WTC11 (cell line): Measurements from ENCODE around the gene LIPH. TPM values are rescaled to one million over a fixed set of nuclear protein-coding genes. Genes with fewer than 3 reads are reported as not detected.
"Not testable (repeated sequence)": the region's sequence is repeated elsewhere in the genome, so short reads cannot be mapped to it uniquely, and the experiment has no call there.

Experiments
- ATAC-seq: fragments of 200-7000 bp; cut with Tn5 transposase; 2 replicates; pipeline ENCODE4 v1.10.0; 2021; ENCODE audit warnings: mild to moderate bottlenecking, moderate library complexity
- CTCF ChIA-PET: fragments of 300-600 bp; sonication (Branson Sonifier 250); formaldehyde crosslinking; loops from one replicate; lab custom pipeline; 2021; ENCODE audit warnings: antibody characterized with exemption; lab: Charles Lee
- POLR2A ChIA-PET: fragments of 350-600 bp; sonication (Branson Sonifier 250); formaldehyde crosslinking; loops from one replicate; lab custom pipeline; 2021; ENCODE audit warnings: antibody characterized with exemption; lab: Charles Lee
- DNase-seq: peaks from one replicate; pipeline ENCODE4 v3.0.0; 2021; ENCODE audit warnings: low spot score
- H3K27ac Mint-ChIP-seq: 2 replicates; pipeline ENCODE4 v1.8.0; 2021; ENCODE audit warnings: mixed read lengths
- H3K27me3 Mint-ChIP-seq: 2 replicates; pipeline ENCODE4 v1.8.0; 2021; ENCODE audit warnings: low read depth, mild to moderate bottlenecking, moderate library complexity, mixed read lengths
- H3K36me3 Mint-ChIP-seq: 2 replicates; pipeline ENCODE4 v1.8.0; 2021; ENCODE audit warnings: mixed read lengths
- H3K4me1 Mint-ChIP-seq: 2 replicates; pipeline ENCODE4 v1.8.0; 2022; ENCODE audit warnings: mixed read lengths
- H3K4me3 Mint-ChIP-seq: 2 replicates; pipeline ENCODE4 v1.8.0; 2021; ENCODE audit warnings: mild to moderate bottlenecking, moderate library complexity, mixed read lengths
- H3K9me3 Mint-ChIP-seq: 2 replicates; pipeline ENCODE4 v1.8.0; 2021; ENCODE audit warnings: mixed read lengths
- ATF1 ChIP-seq: sonication (generic); formaldehyde crosslinking; IDR thresholded peaks from 2 replicates; pipeline ENCODE4 v1.8.1; 2023; ENCODE audit warnings: mild to moderate bottlenecking, moderate library complexity, missing genetic modification reagents
- CREB1 ChIP-seq: sonication (generic); formaldehyde crosslinking; IDR thresholded peaks from 2 replicates; pipeline ENCODE4 v1.8.0; 2023; ENCODE audit warnings: mild to moderate bottlenecking, missing genetic modification reagents
- ESRRA ChIP-seq: sonication (generic); formaldehyde crosslinking; IDR thresholded peaks from 2 replicates; pipeline ENCODE4 v1.8.1; 2022; ENCODE audit warnings: mild to moderate bottlenecking, missing genetic modification reagents, borderline replicate concordance
- GRHL2 ChIP-seq: fragments of 250-450 bp; sonication (Bioruptor Pico); IDR thresholded peaks from 2 replicates; pipeline ENCODE4 v1.8.0; 2022; ENCODE audit warnings: mild to moderate bottlenecking, moderate library complexity; ENCODE audit not compliant: insufficient replicate concordance, severe bottlenecking
- HMGA2 ChIP-seq: fragments of 250-450 bp; sonication (Bioruptor Pico); IDR thresholded peaks from 2 replicates; pipeline ENCODE4 v1.4.0; 2021; ENCODE audit warnings: mild to moderate bottlenecking, moderate library complexity
- IRF2 ChIP-seq: sonication (generic); formaldehyde crosslinking; IDR thresholded peaks from 2 replicates; pipeline ENCODE4 v1.8.0; 2022; ENCODE audit warnings: low read depth, missing genetic modification reagents, borderline replicate concordance
- NFATC4 ChIP-seq: fragments of 250-450 bp; sonication (Bioruptor Pico); IDR thresholded peaks from 2 replicates; pipeline ENCODE4 v1.9.0; 2021; ENCODE audit warnings: mild to moderate bottlenecking
- OVOL2 ChIP-seq: fragments of 250-450 bp; sonication (Bioruptor Pico); IDR thresholded peaks from 2 replicates; pipeline ENCODE4 v1.9.0; 2021; ENCODE audit warnings: mild to moderate bottlenecking, borderline replicate concordance
- RELA ChIP-seq: sonication (generic); formaldehyde crosslinking; IDR thresholded peaks from 2 replicates; pipeline ENCODE4 v1.8.1; 2022; ENCODE audit warnings: missing genetic modification reagents, mild to moderate bottlenecking, borderline replicate concordance
- SP1 ChIP-seq: sonication (generic); formaldehyde crosslinking; conservative IDR thresholded peaks from 2 replicates; pipeline ENCODE4 v1.8.1; 2022; ENCODE audit warnings: missing genetic modification reagents
- TCF7 ChIP-seq: sonication (generic); formaldehyde crosslinking; IDR thresholded peaks from 2 replicates; pipeline ENCODE4 v1.8.0; 2022; ENCODE audit warnings: mild to moderate bottlenecking, low read depth, missing genetic modification reagents, moderate library complexity
- TEAD4 ChIP-seq: sonication (generic); formaldehyde crosslinking; IDR thresholded peaks from 2 replicates; pipeline ENCODE4 v1.8.0; 2022; ENCODE audit warnings: mild to moderate bottlenecking, missing genetic modification reagents
- ZNF396 ChIP-seq: fragments of 250-450 bp; sonication (Bioruptor Pico); IDR thresholded peaks from 2 replicates; pipeline ENCODE4 v1.8.0; 2021; ENCODE audit warnings: mild to moderate bottlenecking, moderate library complexity, borderline replicate concordance
- ZNF416 ChIP-seq: fragments of 250-450 bp; sonication (Bioruptor Pico); IDR thresholded peaks from 2 replicates; pipeline ENCODE4 v1.9.0; 2021; ENCODE audit warnings: mild to moderate bottlenecking, inconsistent platforms
- ZNF671 ChIP-seq: fragments of 250-450 bp; sonication (Bioruptor Pico); IDR thresholded peaks from 2 replicates; pipeline ENCODE4 v1.8.0; 2021; ENCODE audit warnings: mild to moderate bottlenecking
- total RNA-seq: library from RNA; stranded (reverse); gene quantifications from 3 replicates; pipeline ENCODE4 v1.2.3, GENCODE V29; 2021
- TF ChIP-seq, protein P1 (sequence below): sonication (generic); formaldehyde crosslinking; IDR thresholded peaks from 2 replicates; pipeline ENCODE4 v1.8.0; 2022; ENCODE audit warnings: mild to moderate bottlenecking, missing genetic modification reagents
- TF ChIP-seq, protein P2 (sequence below): sonication (generic); formaldehyde crosslinking; IDR thresholded peaks from 2 replicates; pipeline ENCODE4 v1.8.1; 2022; ENCODE audit warnings: low read depth, mild to moderate bottlenecking, moderate library complexity, missing genetic modification reagents, borderline replicate concordance
- TF ChIP-seq, protein P3 (sequence below): fragments of 250-450 bp; sonication (Bioruptor Pico); IDR thresholded peaks from 2 replicates; pipeline ENCODE4 v1.9.0; 2021; ENCODE audit warnings: moderate library complexity, mild to moderate bottlenecking, inconsistent platforms, borderline replicate concordance
- TF ChIP-seq, protein P4 (sequence below): sonication (generic); formaldehyde crosslinking; IDR thresholded peaks from 2 replicates; pipeline ENCODE4 v1.8.1; 2023; ENCODE audit warnings: mild to moderate bottlenecking, moderate library complexity, missing genetic modification reagents
- TF ChIP-seq, protein P5 (sequence below): fragments of 250-450 bp; sonication (Bioruptor Pico); IDR thresholded peaks from 2 replicates; pipeline ENCODE4 v1.9.0; 2021; ENCODE audit warnings: mild to moderate bottlenecking, borderline replicate concordance

The LIPH gene
- total RNA-seq, 1 experiment from 2014 or later: 0.07 TPM

DNA sequence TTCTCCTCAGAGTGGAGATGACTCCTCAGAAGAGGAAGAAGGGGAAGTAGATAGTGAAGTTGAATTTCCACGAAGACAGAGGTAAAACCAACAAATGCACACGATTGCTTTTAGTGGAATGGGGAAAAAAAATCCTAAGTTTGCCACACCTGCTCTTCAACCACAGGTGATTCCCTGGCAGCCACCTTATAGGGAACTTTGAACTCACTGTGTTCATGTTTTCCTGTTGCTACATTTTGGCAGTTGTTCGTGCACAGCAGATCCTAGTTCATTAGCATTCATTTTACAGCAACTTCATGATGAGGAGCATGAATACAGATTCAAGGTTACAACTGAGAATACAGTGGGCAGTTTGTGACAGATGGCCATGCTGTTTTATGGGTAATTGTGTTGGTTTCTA, 75.1 kb downstream of the LIPH start:
- TF ChIP-seq, protein P1, sequence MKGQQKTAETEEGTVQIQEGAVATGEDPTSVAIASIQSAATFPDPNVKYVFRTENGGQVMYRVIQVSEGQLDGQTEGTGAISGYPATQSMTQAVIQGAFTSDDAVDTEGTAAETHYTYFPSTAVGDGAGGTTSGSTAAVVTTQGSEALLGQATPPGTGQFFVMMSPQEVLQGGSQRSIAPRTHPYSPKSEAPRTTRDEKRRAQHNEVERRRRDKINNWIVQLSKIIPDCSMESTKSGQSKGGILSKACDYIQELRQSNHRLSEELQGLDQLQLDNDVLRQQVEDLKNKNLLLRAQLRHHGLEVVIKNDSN (CRISPR knock-in tag): no peak
- TF ChIP-seq, protein P2, sequence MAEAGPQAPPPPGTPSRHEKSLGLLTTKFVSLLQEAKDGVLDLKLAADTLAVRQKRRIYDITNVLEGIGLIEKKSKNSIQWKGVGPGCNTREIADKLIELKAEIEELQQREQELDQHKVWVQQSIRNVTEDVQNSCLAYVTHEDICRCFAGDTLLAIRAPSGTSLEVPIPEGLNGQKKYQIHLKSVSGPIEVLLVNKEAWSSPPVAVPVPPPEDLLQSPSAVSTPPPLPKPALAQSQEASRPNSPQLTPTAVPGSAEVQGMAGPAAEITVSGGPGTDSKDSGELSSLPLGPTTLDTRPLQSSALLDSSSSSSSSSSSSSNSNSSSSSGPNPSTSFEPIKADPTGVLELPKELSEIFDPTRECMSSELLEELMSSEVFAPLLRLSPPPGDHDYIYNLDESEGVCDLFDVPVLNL (CRISPR knock-in tag): no peak
- no peak for TF ChIP-seq ATF1 (CRISPR knock-in tag)
- TF ChIP-seq, protein P3, sequence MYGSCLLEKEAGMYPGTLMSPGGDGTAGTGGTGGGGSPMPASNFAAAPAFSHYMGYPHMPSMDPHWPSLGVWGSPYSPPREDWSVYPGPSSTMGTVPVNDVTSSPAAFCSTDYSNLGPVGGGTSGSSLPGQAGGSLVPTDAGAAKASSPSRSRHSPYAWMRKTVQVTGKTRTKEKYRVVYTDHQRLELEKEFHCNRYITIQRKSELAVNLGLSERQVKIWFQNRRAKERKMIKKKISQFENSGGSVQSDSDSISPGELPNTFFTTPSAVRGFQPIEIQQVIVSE (CRISPR knock-in tag): no peak
- TF ChIP-seq ZNF396 (CRISPR knock-in tag): no peak
- TF ChIP-seq ZNF671 (CRISPR knock-in tag): no peak
- no peak for TF ChIP-seq NFATC4
- no peak for TF ChIP-seq ESRRA
- TF ChIP-seq SP1 (CRISPR knock-in tag): no peak
- no peak for TF ChIP-seq CREB1
- TF ChIP-seq TEAD4: no peak
- TF ChIP-seq TCF7 (CRISPR knock-in tag): no peak
- TF ChIP-seq GRHL2 (CRISPR knock-in tag): no peak
- TF ChIP-seq ZNF416 (CRISPR knock-in tag): no peak
- no peak for TF ChIP-seq RELA (CRISPR knock-in tag)
- TF ChIP-seq, protein P4, sequence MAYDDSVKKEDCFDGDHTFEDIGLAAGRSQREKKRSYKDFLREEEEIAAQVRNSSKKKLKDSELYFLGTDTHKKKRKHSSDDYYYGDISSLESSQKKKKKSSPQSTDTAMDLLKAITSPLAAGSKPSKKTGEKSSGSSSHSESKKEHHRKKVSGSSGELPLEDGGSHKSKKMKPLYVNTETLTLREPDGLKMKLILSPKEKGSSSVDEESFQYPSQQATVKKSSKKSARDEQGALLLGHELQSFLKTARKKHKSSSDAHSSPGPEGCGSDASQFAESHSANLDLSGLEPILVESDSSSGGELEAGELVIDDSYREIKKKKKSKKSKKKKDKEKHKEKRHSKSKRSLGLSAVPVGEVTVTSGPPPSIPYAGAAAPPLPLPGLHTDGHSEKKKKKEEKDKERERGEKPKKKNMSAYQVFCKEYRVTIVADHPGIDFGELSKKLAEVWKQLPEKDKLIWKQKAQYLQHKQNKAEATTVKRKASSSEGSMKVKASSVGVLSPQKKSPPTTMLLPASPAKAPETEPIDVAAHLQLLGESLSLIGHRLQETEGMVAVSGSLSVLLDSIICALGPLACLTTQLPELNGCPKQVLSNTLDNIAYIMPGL (CRISPR knock-in tag): no peak
- no peak for TF ChIP-seq HMGA2 (CRISPR knock-in tag)
- TF ChIP-seq IRF2 (CRISPR knock-in tag): no peak
- Mint-ChIP-seq H3K9me3 (no peaks in the 10 kb centered on the region), H3K4me3 (no peak overlapping the region), H3K27me3 (no peaks in the 10 kb centered on the region; the same call in 1 of the 2 replicates), H3K4me1 (no peaks in the 10 kb centered on the region), H3K36me3 (no peaks in the 10 kb centered on the region), H3K27ac (no peak overlapping the region)
- DNase-seq: no peak
- ChIA-PET POLR2A (no interaction called here), CTCF (no interaction called here)
- no peak for ATAC-seq

DNA sequence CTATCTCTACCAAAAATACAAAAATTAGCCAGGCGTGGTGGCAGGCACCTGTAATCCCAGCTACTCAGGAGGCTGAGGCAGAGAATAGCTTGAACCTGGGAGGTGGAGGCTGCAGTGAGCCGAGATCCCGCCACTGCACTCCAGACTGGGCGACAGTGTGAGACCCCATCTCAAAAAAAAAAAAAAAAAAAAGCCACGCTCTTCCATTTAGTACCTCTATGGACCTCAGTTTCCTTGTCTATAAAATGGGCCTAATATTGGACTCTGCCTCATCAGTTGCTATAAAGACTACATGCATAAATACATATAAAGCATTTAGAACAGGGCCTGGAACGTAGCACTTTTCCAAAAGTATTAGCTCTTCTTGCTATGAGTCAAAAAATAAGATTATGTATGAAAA, 77.5 kb downstream of the LIPH start:
- POLR2A ChIA-PET, H3K4me1 Mint-ChIP-seq, ATAC-seq, H3K9me3 Mint-ChIP-seq, DNase-seq, H3K36me3 Mint-ChIP-seq, H3K4me3 Mint-ChIP-seq, H3K27me3 Mint-ChIP-seq, H3K27ac Mint-ChIP-seq, CTCF ChIA-PET: not testable (repeated sequence)

DNA sequence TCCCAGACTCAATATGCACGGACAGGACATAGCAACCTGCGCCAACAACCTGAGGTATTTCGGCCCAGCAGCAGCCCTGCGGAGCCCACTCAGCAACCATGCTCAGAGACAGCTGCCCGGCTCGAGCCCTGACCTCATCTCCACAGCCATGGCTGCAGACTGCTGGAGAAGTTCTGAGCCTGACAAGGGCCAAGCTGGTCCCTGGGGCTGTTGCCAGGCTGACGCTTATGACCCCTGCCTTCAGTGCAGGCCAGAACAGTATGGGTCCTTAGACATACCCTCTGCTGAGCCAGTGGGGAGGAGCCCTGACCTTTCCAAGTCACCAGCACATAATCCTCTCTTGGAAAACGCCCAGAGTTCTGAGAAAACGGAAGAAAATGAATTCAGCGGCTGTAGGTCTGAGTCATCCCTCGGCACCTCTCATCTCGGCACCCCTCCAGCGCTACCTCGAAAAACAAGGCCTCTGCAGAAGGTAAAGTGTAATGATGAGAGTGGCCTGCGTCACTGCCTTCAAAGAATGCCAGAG, 79.0 kb downstream of the LIPH start:
- Mint-ChIP-seq H3K36me3 (no peaks in the 10 kb centered on the region), H3K27me3 (no peaks in the 10 kb centered on the region; the same call in 1 of the 2 replicates), H3K4me3 (no peak overlapping the region), H3K4me1 (peaks cover 12% of the 10 kb centered on the region), H3K27ac (no peak overlapping the region)
- ATAC-seq (no peak), DNase-seq (no peak)
- CTCF ChIA-PET: no interaction called here
- TF ChIP-seq OVOL2 (CRISPR knock-in tag): no peak
- TF ChIP-seq, protein P5, sequence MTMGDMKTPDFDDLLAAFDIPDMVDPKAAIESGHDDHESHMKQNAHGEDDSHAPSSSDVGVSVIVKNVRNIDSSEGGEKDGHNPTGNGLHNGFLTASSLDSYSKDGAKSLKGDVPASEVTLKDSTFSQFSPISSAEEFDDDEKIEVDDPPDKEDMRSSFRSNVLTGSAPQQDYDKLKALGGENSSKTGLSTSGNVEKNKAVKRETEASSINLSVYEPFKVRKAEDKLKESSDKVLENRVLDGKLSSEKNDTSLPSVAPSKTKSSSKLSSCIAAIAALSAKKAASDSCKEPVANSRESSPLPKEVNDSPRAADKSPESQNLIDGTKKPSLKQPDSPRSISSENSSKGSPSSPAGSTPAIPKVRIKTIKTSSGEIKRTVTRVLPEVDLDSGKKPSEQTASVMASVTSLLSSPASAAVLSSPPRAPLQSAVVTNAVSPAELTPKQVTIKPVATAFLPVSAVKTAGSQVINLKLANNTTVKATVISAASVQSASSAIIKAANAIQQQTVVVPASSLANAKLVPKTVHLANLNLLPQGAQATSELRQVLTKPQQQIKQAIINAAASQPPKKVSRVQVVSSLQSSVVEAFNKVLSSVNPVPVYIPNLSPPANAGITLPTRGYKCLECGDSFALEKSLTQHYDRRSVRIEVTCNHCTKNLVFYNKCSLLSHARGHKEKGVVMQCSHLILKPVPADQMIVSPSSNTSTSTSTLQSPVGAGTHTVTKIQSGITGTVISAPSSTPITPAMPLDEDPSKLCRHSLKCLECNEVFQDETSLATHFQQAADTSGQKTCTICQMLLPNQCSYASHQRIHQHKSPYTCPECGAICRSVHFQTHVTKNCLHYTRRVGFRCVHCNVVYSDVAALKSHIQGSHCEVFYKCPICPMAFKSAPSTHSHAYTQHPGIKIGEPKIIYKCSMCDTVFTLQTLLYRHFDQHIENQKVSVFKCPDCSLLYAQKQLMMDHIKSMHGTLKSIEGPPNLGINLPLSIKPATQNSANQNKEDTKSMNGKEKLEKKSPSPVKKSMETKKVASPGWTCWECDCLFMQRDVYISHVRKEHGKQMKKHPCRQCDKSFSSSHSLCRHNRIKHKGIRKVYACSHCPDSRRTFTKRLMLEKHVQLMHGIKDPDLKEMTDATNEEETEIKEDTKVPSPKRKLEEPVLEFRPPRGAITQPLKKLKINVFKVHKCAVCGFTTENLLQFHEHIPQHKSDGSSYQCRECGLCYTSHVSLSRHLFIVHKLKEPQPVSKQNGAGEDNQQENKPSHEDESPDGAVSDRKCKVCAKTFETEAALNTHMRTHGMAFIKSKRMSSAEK (CRISPR knock-in tag): no peak
- TF ChIP-seq, all 79 proteins: peak for 0
- POLR2A ChIA-PET: no interaction called here
- H3K9me3 Mint-ChIP-seq: no peaks in the 10 kb centered on the region
